Duodenal mucosa (tissue), 2 donors: ENCODE data around the gene LIN37.

Source experiments
- H3K27ac ChIP-seq: one replicate; pipeline ENCODE4 v1.7.0; 2013; ENCODE audit warnings: low read depth, low read length
- H3K27me3 ChIP-seq, 2 donors: one replicate each; pipeline ENCODE4 v1.7.0; 2013; ENCODE audit warnings: low read length in 2 of 2, control low read depth in 1 of 2; ENCODE audit not compliant: insufficient read depth in 2 of 2, control insufficient read depth in 1 of 2
- H3K36me3 ChIP-seq, 2 donors: one replicate each; pipeline ENCODE4 v1.7.0; 2013; ENCODE audit warnings: low read length in 2 of 2, control low read depth in 1 of 2; ENCODE audit not compliant: insufficient read depth in 2 of 2, control insufficient read depth in 1 of 2
- H3K4me1 ChIP-seq, 2 donors: one replicate each; pipeline ENCODE4 v1.7.0; 2013; ENCODE audit warnings: low read length in 2 of 2, control low read depth in 1 of 2; ENCODE audit not compliant: insufficient read depth in 2 of 2, control insufficient read depth in 1 of 2
- H3K4me3 ChIP-seq, 2 donors: one replicate each; pipeline ENCODE4 v1.7.0; 2013; ENCODE audit warnings: low read length in 2 of 2, low read depth in 1 of 2
- H3K9ac ChIP-seq, 2 donors: one replicate each; pipeline ENCODE4 v1.7.0; 2013; ENCODE audit warnings: low read length in 2 of 2, low read depth in 1 of 2
- H3K9me3 ChIP-seq, 2 donors: one replicate each; pipeline ENCODE4 v1.7.0; 2013; ENCODE audit warnings: low read length in 2 of 2, control low read depth in 1 of 2; ENCODE audit not compliant: control insufficient read depth in 1 of 2

The LIN37 gene

GRCh38 chr19:35727956-35728706 is 20.2 kb upstream of the LIN37 start:
- Histone ChIP-seq H3K27ac (no peak overlapping the region), H3K9me3 (no peaks in the 10 kb centered on the region), H3K27me3 (no peaks in the 10 kb centered on the region), H3K9ac (no peak overlapping the region), H3K4me1 (no peaks in the 10 kb centered on the region), H3K4me3 (no peak overlapping the region), H3K36me3 (peaks cover 74 to 94% of the 10 kb centered on the region in 2 donors)

GRCh38 chr19:35729021-35729420 is 19.4 kb upstream of the LIN37 start:
- Histone ChIP-seq H3K27me3 (no peaks in the 10 kb centered on the region), H3K9ac (no peak overlapping the region), H3K4me1 (no peaks in the 10 kb centered on the region), H3K4me3 (no peak overlapping the region), H3K9me3 (no peaks in the 10 kb centered on the region), H3K36me3 (peaks cover 67 to 93% of the 10 kb centered on the region in 2 donors), H3K27ac (no peak overlapping the region)

DNA sequence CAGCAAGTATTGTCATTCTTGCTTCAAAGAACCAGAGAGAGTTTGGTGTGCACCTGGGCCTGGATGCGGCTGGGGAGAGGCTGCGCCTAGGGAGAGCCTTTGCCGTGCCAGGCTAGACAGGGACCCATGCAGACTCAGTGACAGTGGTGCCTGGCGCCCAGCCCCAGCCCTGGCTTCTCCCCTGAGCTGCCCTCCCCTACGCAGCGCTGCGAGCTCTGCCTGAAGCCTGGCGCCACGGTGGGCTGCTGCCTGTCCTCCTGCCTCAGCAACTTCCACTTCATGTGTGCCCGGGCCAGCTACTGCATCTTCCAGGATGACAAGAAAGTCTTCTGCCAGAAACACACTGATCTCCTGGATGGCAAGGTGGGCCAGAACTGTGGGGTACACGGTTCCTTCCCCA is 18.6 kb upstream of the LIN37 start:
- no peak overlapping the region for H3K4me3 ChIP-seq
- no peak overlapping the region for H3K9ac ChIP-seq
- H3K36me3 ChIP-seq = peaks cover 65 to 93% of the 10 kb centered on the region in 2 donors
- H3K27ac ChIP-seq = no peak overlapping the region
- H3K27me3 ChIP-seq = no peaks in the 10 kb centered on the region
- no peaks in the 10 kb centered on the region for H3K9me3 ChIP-seq
- H3K4me1 ChIP-seq = no peaks in the 10 kb centered on the region

DNA sequence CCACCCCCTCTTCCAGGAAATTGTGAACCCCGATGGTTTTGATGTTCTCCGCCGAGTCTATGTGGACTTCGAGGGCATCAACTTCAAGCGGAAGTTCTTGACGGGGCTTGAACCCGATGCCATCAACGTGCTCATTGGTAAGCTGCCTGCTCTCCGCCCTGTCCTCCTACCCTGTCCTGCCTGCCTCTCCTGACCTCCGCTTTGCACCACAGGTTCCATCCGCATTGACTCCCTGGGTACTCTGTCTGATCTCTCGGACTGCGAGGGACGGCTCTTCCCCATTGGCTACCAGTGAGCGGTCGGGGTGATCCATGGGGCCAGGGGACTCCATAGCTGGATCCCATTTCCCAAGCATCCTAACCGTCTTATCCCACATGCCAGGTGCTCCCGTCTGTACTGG is 18.1 kb upstream of the LIN37 start:
- H3K9me3 ChIP-seq = no peaks in the 10 kb centered on the region
- H3K4me1 ChIP-seq = no peaks in the 10 kb centered on the region
- no peaks in the 10 kb centered on the region for H3K27me3 ChIP-seq
- no peak overlapping the region for H3K27ac ChIP-seq
- no peak overlapping the region for H3K4me3 ChIP-seq
- peaks cover 66 to 91% of the 10 kb centered on the region in 2 donors for H3K36me3 ChIP-seq
- no peak overlapping the region for H3K9ac ChIP-seq

DNA sequence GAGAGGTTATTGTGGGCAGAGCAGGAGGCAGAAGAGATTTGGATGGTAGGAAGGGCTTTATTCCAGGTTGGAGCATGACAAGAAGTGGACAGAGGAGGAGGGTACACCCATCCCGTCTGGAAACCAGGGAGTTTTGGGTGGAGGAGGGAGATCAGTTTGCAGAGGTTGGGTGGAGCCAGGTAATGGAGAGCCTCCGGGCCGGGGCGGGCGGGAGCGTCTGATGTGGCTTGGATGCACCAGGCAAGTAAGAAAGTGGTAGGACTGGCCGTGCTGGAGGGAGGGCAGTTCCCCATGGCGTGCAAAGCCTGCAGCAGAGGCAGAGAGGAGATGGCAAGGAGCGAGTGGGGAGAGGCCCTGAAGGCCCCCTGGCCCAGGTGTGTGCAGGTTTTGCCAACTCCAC is 17.0 kb upstream of the LIN37 start:
- Histone ChIP-seq H3K27ac (no peak overlapping the region), H3K9ac (no peak overlapping the region), H3K36me3 (peaks cover 60 to 89% of the 10 kb centered on the region in 2 donors)

GRCh38 chr19:35731779-35732405 is 16.5 kb upstream of the LIN37 start:
- H3K36me3 ChIP-seq = peaks cover 62 to 90% of the 10 kb centered on the region in 2 donors
- no peak overlapping the region for H3K4me3 ChIP-seq
- H3K4me1 ChIP-seq = no peaks in the 10 kb centered on the region
- no peak overlapping the region for H3K27ac ChIP-seq
- H3K9ac ChIP-seq = no peak overlapping the region
- no peaks in the 10 kb centered on the region for H3K27me3 ChIP-seq
- no peaks in the 10 kb centered on the region for H3K9me3 ChIP-seq

More for the DNA sequence above, 17.0 kb upstream of the LIN37 start:
- Histone ChIP-seq H3K4me3 (no peak overlapping the region), H3K4me1 (no peaks in the 10 kb centered on the region), H3K9me3 (no peaks in the 10 kb centered on the region), H3K27me3 (no peaks in the 10 kb centered on the region)

GRCh38 chr19:35732540-35733179 is 15.7 kb upstream of the LIN37 start:
- H3K36me3 ChIP-seq = peaks cover 57 to 90% of the 10 kb centered on the region in 2 donors
- no peaks in the 10 kb centered on the region for H3K9me3 ChIP-seq
- H3K27ac ChIP-seq = no peak overlapping the region

DNA sequence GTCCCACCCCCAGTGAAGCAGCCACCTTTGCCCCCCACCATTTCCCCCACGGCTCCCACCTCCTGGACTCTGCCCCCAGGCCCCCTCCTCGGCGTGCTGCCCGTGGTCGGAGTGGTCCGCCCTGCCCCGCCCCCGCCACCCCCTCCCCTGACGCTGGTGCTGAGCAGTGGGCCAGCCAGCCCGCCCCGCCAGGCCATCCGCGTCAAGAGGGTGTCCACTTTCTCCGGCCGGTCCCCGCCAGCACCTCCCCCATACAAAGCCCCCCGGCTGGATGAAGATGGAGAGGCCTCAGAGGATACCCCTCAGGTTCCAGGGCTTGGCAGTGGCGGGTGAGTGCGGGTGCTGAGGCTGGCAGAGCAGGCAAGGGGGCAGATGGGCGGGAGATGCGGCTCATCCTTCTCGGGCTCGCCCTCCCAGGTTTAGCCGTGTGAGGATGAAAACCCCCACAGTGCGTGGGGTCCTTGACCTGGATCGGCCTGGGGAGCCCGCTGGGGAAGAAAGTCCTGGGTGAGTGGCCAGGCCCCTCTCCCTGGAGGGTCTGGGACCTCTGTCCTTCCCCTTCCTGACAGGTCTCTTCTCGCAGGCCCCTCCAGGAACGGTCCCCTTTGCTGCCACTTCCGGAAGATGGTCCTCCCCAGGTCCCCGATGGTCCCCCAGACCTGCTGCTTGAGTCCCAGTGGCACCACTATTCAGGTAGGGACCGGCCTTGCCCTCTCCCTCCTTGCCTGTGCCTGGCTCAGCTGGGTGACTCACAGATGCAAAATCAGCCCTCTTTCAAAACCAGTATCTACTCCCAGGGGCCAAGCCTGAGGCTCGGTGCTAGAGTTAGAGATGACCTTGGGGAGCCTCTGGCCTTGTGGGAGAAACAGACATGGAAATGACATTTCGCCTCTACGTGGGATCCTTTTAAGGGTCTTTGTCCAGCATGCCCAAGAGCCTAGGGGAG is 14.9 kb upstream of the LIN37 start:
- Histone ChIP-seq H3K4me3 (no peak overlapping the region), H3K9me3 (no peaks in the 10 kb centered on the region), H3K9ac (no peak overlapping the region), H3K27ac (no peak overlapping the region), H3K36me3 (peaks cover 57 to 90% of the 10 kb centered on the region in 2 donors), H3K4me1 (no peaks in the 10 kb centered on the region), H3K27me3 (no peaks in the 10 kb centered on the region)

More at GRCh38 chr19:35732540-35733179, 15.7 kb upstream of the LIN37 start:
- H3K27me3 ChIP-seq = no peaks in the 10 kb centered on the region
- H3K4me1 ChIP-seq = no peaks in the 10 kb centered on the region
- H3K9ac ChIP-seq = no peak overlapping the region
- H3K4me3 ChIP-seq = no peak overlapping the region

GRCh38 chr19:35734273-35734672 is 14.1 kb upstream of the LIN37 start:
- H3K36me3 ChIP-seq = peaks cover 53 to 89% of the 10 kb centered on the region in 2 donors
- H3K4me3 ChIP-seq = no peak overlapping the region
- H3K4me1 ChIP-seq = no peaks in the 10 kb centered on the region
- H3K9ac ChIP-seq = no peak overlapping the region
- no peaks in the 10 kb centered on the region for H3K27me3 ChIP-seq
- no peak overlapping the region for H3K27ac ChIP-seq
- H3K9me3 ChIP-seq = no peaks in the 10 kb centered on the region
